ENCODE data around the gene RBM18.

DNA sequence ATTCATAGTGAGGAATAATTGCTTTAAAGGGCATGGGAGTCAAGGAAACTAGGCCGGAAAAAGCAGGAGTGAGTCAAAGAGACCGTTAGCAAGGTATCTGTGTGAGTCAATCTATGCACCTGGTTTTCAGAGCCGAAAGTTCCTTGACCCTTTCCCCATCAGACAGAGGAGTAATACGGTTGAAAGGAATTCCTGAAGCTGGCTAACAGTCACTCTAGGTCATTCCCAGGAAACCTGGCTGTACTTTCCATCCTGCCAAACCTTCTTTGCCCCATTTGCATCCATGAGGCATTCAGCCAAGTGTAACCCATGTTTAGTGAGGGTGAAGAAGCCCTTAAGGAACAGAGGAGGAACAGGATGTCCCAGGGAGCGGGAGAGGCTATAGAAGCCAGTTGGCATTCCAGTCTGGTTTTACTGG lies 16.2 kb downstream of the RBM18 start:
- no peak for TF ChIP-seq EZH2 (IDR thresholded peaks at IDR 0.05; ENCODE audit: low read depth, unreplicated experiment)
- no peak for TF ChIP-seq CTCF (conservative IDR thresholded peaks at IDR 0.05; ENCODE audit: low read depth in 2 of 2)
- TF ChIP-seq ZNF331 (CRISPR knock-in tag; IDR thresholded peaks at IDR 0.05; ENCODE audit: low read depth), result no peak
- no peak for TF ChIP-seq STAT1 (IDR thresholded peaks at IDR 0.05; ENCODE audit: unreplicated experiment)
- no peak for TF ChIP-seq REST (IDR thresholded peaks at IDR 0.05; ENCODE audit: unreplicated experiment)
- no peak for TF ChIP-seq EZH2phosphoT487 (IDR thresholded peaks at IDR 0.05; ENCODE audit: unreplicated experiment)
- TF ChIP-seq POLR2AphosphoS5 (IDR thresholded peaks at IDR 0.05; ENCODE audit: low read depth), result no peak
- no peak for TF ChIP-seq CREB1 (CRISPR knock-in tag; IDR thresholded peaks at IDR 0.05; ENCODE audit: low read depth)
- TF ChIP-seq, protein P1, sequence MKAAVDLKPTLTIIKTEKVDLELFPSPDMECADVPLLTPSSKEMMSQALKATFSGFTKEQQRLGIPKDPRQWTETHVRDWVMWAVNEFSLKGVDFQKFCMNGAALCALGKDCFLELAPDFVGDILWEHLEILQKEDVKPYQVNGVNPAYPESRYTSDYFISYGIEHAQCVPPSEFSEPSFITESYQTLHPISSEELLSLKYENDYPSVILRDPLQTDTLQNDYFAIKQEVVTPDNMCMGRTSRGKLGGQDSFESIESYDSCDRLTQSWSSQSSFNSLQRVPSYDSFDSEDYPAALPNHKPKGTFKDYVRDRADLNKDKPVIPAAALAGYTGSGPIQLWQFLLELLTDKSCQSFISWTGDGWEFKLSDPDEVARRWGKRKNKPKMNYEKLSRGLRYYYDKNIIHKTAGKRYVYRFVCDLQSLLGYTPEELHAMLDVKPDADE (IDR thresholded peaks at IDR 0.05), result no peak
- TF ChIP-seq ZNF114 (CRISPR knock-in tag; IDR thresholded peaks at IDR 0.05), result no peak
- no peak for TF ChIP-seq NANOG (IDR thresholded peaks at IDR 0.05; ENCODE audit: borderline replicate concordance)
- no peak for TF ChIP-seq JUNB (IDR thresholded peaks at IDR 0.05; ENCODE audit: unreplicated experiment)
- TF ChIP-seq, protein P2, sequence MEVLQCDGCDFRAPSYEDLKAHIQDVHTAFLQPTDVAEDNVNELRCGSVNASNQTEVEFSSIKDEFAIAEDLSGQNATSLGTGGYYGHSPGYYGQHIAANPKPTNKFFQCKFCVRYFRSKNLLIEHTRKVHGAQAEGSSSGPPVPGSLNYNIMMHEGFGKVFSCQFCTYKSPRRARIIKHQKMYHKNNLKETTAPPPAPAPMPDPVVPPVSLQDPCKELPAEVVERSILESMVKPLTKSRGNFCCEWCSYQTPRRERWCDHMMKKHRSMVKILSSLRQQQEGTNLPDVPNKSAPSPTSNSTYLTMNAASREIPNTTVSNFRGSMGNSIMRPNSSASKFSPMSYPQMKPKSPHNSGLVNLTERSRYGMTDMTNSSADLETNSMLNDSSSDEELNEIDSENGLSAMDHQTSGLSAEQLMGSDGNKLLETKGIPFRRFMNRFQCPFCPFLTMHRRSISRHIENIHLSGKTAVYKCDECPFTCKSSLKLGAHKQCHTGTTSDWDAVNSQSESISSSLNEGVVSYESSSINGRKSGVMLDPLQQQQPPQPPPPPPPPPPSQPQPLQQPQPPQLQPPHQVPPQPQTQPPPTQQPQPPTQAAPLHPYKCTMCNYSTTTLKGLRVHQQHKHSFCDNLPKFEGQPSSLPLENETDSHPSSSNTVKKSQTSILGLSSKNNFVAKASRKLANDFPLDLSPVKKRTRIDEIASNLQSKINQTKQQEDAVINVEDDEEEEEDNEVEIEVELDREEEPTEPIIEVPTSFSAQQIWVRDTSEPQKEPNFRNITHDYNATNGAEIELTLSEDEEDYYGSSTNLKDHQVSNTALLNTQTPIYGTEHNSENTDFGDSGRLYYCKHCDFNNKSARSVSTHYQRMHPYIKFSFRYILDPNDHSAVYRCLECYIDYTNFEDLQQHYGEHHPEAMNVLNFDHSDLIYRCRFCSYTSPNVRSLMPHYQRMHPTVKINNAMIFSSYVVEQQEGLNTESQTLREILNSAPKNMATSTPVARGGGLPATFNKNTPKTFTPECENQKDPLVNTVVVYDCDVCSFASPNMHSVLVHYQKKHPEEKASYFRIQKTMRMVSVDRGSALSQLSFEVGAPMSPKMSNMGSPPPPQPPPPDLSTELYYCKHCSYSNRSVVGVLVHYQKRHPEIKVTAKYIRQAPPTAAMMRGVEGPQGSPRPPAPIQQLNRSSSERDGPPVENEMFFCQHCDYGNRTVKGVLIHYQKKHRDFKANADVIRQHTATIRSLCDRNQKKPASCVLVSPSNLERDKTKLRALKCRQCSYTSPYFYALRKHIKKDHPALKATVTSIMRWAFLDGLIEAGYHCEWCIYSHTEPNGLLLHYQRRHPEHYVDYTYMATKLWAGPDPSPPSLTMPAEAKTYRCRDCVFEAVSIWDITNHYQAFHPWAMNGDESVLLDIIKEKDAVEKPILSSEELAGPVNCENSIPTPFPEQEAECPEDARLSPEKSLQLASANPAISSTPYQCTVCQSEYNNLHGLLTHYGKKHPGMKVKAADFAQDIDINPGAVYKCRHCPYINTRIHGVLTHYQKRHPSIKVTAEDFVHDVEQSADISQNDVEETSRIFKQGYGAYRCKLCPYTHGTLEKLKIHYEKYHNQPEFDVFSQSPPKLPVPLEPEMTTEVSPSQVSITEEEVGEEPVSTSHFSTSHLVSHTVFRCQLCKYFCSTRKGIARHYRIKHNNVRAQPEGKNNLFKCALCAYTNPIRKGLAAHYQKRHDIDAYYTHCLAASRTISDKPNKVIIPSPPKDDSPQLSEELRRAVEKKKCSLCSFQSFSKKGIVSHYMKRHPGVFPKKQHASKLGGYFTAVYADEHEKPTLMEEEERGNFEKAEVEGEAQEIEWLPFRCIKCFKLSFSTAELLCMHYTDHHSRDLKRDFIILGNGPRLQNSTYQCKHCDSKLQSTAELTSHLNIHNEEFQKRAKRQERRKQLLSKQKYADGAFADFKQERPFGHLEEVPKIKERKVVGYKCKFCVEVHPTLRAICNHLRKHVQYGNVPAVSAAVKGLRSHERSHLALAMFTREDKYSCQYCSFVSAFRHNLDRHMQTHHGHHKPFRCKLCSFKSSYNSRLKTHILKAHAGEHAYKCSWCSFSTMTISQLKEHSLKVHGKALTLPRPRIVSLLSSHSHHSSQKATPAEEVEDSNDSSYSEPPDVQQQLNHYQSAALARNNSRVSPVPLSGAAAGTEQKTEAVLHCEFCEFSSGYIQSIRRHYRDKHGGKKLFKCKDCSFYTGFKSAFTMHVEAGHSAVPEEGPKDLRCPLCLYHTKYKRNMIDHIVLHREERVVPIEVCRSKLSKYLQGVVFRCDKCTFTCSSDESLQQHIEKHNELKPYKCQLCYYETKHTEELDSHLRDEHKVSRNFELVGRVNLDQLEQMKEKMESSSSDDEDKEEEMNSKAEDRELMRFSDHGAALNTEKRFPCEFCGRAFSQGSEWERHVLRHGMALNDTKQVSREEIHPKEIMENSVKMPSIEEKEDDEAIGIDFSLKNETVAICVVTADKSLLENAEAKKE (CRISPR knock-in tag; IDR thresholded peaks at IDR 0.05), result no peak

All from GM23338 (cell line).